HepG2 (cell line): Measurements from ENCODE around the gene UGT2A3. TPM values are rescaled to one million over a fixed set of nuclear protein-coding genes. Genes with fewer than 3 reads are reported as not detected.

Source experiments
- ATAC-seq: fragments of 200-7000 bp; cut with Tn5 transposase; 3 replicates; pipeline ENCODE4 v1.9.1; 2020; ENCODE audit warnings: mild to moderate bottlenecking, moderate library complexity
- BruUV-seq: library from RNA; stranded (reverse); fragments of 400-500 nt; replicated peaks from 2 replicates; lab custom pipeline; 2021; lab: Mats Ljungman, UMichigan
- CTCF ChIA-PET: fragments of 300-600 bp; formaldehyde crosslinking; extraction: SDS; loops from one replicate; lab custom pipeline; 2021; ENCODE audit warnings: low total read pairs, inconsistent platforms, low intra/inter-chr PET ratio; lab: Yijun Ruan, JAX
- POLR2A ChIA-PET: fragments of 350-600 bp; sonication (Branson Sonifier 250); formaldehyde crosslinking; loops from one replicate; lab custom pipeline; 2020; ENCODE audit warnings: antibody characterized with exemption, inconsistent platforms; lab: Yijun Ruan, JAX
- DNase-seq: peaks from one replicate; pipeline ENCODE4 v3.0.0-alpha.2; 2015; ENCODE audit warnings: low spot score
- FAIRE-seq: peaks from 3 replicates; lab custom pipeline; 2011; peaks lifted over from hg19 to GRCh38; lab: Jason Lieb, UNC
- H2AFZ ChIP-seq: one replicate; pipeline ENCODE4 v1.6.1; 2011; ENCODE audit warnings: low read length, inconsistent platforms
- H3K27ac ChIP-seq: fragments of 300-600 bp; 3 replicates; pipeline ENCODE4 v1.8.0; 2011; ENCODE audit warnings: mixed run types, mild to moderate bottlenecking, mixed read lengths, low read length, inconsistent platforms; ENCODE audit not compliant: insufficient read depth; ENCODE audit errors: extremely low read length
- H3K27me3 ChIP-seq, 2 experiments: fragments of 200-600 bp in 1 of 2; 2 replicates in 1 of 2; 3 replicates in 1 of 2; pipeline versions ENCODE4 v1.6.0 to v1.8.0; 2011; ENCODE audit warnings: low read length in 2 of 2, mild to moderate bottlenecking in 2 of 2, moderate library complexity in 2 of 2, inconsistent platforms in 1 of 2; ENCODE audit not compliant: insufficient read depth in 2 of 2, control insufficient read depth in 1 of 2
- H3K36me3 ChIP-seq, 2 experiments: fragments of 200-600 bp in 1 of 2; replicated peaks in 1 of 2; 2 replicates in 1 of 2; 3 replicates in 1 of 2; pipeline versions ENCODE4 v1.5.1 to v1.8.0; 2011; ENCODE audit warnings: low read length in 2 of 2, inconsistent platforms in 1 of 2; ENCODE audit not compliant: insufficient read depth in 2 of 2, control insufficient read depth in 1 of 2
- H3K4me1 ChIP-seq: 2 replicates; pipeline ENCODE4 v1.5.1; 2012; ENCODE audit warnings: low read length, inconsistent platforms; ENCODE audit not compliant: insufficient read depth
- H3K4me2 ChIP-seq: 2 replicates; pipeline ENCODE4 v1.6.0; 2011; ENCODE audit warnings: low read depth, low read length, inconsistent platforms
- H3K4me3 ChIP-seq, 3 experiments: fragments of 200-600 bp in 1 of 3; sonication (generic), shearing (Covaris generic) in 1 of 3; replicated peaks in 1 of 3; 2 replicates each; pipeline ENCODE4 v1.5.1; 2011 to 2016; ENCODE audit warnings: low read length in 3 of 3, inconsistent platforms in 2 of 3, low read depth in 2 of 3, mild to moderate bottlenecking in 2 of 3, control low read depth in 1 of 3, mixed read lengths in 1 of 3; ENCODE audit not compliant: insufficient read depth in 1 of 3
- H3K79me2 ChIP-seq: one replicate; pipeline ENCODE4 v1.6.1; 2011; ENCODE audit warnings: low read length, inconsistent platforms; ENCODE audit not compliant: insufficient read depth
- H3K9ac ChIP-seq: 2 replicates; pipeline ENCODE4 v1.6.0; 2011; ENCODE audit warnings: mild to moderate bottlenecking, low read depth, low read length, inconsistent platforms; ENCODE audit not compliant: insufficient read depth
- H3K9me3 ChIP-seq: 2 replicates; pipeline ENCODE4 v1.5.1; 2012; ENCODE audit warnings: mild to moderate bottlenecking, low read length
- H4K20me1 ChIP-seq: 2 replicates; pipeline ENCODE4 v1.6.0; 2011; ENCODE audit warnings: inconsistent platforms, mild to moderate bottlenecking, low read length, moderate library complexity; ENCODE audit not compliant: insufficient read depth
- AHDC1 ChIP-seq: sonication (generic); formaldehyde crosslinking; IDR thresholded peaks from 2 replicates; pipeline ENCODE4 v1.5.1; 2020; ENCODE audit warnings: mild to moderate bottlenecking, missing genetic modification reagents, borderline replicate concordance
- IKZF4 ChIP-seq: sonication (generic); formaldehyde crosslinking; IDR thresholded peaks from 2 replicates; pipeline ENCODE4 v1.5.1; 2020; ENCODE audit warnings: borderline replicate concordance, mild to moderate bottlenecking, low read depth, missing genetic modification reagents; ENCODE audit errors: not compliant biosample characterization
- IRF9 ChIP-seq: sonication (generic); formaldehyde crosslinking; IDR thresholded peaks from 2 replicates; pipeline ENCODE4 v1.8.0; 2022; ENCODE audit warnings: missing genetic modification reagents, mild to moderate bottlenecking, borderline replicate concordance
- MED1 ChIP-seq: sonication (generic); formaldehyde crosslinking; IDR thresholded peaks from 2 replicates; pipeline ENCODE4 v1.4.0; 2020; ENCODE audit warnings: missing genetic modification reagents
- MYC ChIP-seq: sonication (generic); formaldehyde crosslinking; IDR thresholded peaks from 2 replicates; pipeline ENCODE4 v1.9.0; 2021; ENCODE audit warnings: missing genetic modification reagents, borderline replicate concordance
- NFATC3 ChIP-seq: sonication (generic); formaldehyde crosslinking; IDR thresholded peaks from 2 replicates; pipeline ENCODE4 v1.5.1; 2020; ENCODE audit warnings: mild to moderate bottlenecking, missing genetic modification reagents
- POGK ChIP-seq: sonication (generic); formaldehyde crosslinking; conservative IDR thresholded peaks from 2 replicates; pipeline ENCODE4 v1.8.0; 2022; ENCODE audit warnings: mild to moderate bottlenecking, moderate library complexity, missing genetic modification reagents
- RARA ChIP-seq: IDR thresholded peaks from 2 replicates; pipeline ENCODE4 v1.6.1; 2016; ENCODE audit warnings: missing genetic modification reagents, missing compliant biosample characterization
- ZKSCAN1 ChIP-seq: fragments of 150-350 bp; IDR thresholded peaks from 2 replicates; pipeline ENCODE4 v1.6.1; 2014; ENCODE audit warnings: low read length
- ZNF468 ChIP-seq: sonication (generic); formaldehyde crosslinking; IDR thresholded peaks from 2 replicates; pipeline ENCODE4 v1.8.0; 2022; ENCODE audit warnings: mild to moderate bottlenecking, moderate library complexity, missing genetic modification reagents
- ZNF512 ChIP-seq: sonication (generic); formaldehyde crosslinking; IDR thresholded peaks from 2 replicates; pipeline ENCODE4 v1.4.0; 2020; ENCODE audit warnings: mild to moderate bottlenecking, missing genetic modification reagents
- ZNF564 ChIP-seq: sonication (generic); formaldehyde crosslinking; IDR thresholded peaks from 2 replicates; pipeline ENCODE4 v1.8.1; 2023; ENCODE audit warnings: mild to moderate bottlenecking, missing genetic modification reagents
- ZNF607 ChIP-seq: sonication (generic); formaldehyde crosslinking; IDR thresholded peaks from 2 replicates; pipeline ENCODE4 v1.5.1; 2020; ENCODE audit warnings: missing genetic modification reagents, mild to moderate bottlenecking, borderline replicate concordance
- ZNF7 ChIP-seq: IDR thresholded peaks from 2 replicates; pipeline ENCODE4 v1.6.1; 2016; ENCODE audit warnings: missing biosample characterization, missing genetic modification reagents
- WGBS: methylation state at CpG from one replicate; pipeline ENCODE4 v1.1.6; 2017; ENCODE audit warnings: low lambda C conversion rate; 5-methylcytosine and 5-hydroxymethylcytosine counted together
- in situ Hi-C: cut with HindIII; loops from 2 replicates; pipeline ENCODE4 v1.10.0; 2017; ENCODE audit warnings: low pct_unique_long_range_greater_than_20kb; ENCODE audit not compliant: extremely low pct_ligation_motif_present
- intact Hi-C: fragments of 100-400 bp; cut with micrococcal nuclease; formaldehyde crosslinking; loops from one replicate; pipeline ENCODE4 v1.10.0; 2022; ENCODE audit not compliant: unreplicated experiment
- polyA plus RNA-seq, 8 experiments: library from polyadenylated mRNA; depleted of rRNA in 3 of 8; stranded (reverse) in 7 of 8; unstranded in 1 of 8; fragments of >200 nt; fragmentation: Illumina TruSeq in 4 of 8; extraction: Trizol in 4 of 8; gene quantifications; 2 replicates each; pipeline versions ENCODE4 v1.2.1 to v1.2.3, GENCODE V29; 2011 to 2016; ENCODE audit warnings: low read depth in 4 of 8, missing spikeins in 1 of 8, mixed read lengths in 1 of 8; ENCODE audit not compliant: insufficient read depth in 1 of 8
- total RNA-seq, 5 experiments: library from RNA; depleted of rRNA; stranded (reverse); fragments of >200 nt; fragmentation: Illumina TruSeq; extraction: Trizol; gene quantifications; 2 replicates each; pipeline ENCODE4 v1.2.3, GENCODE V29; 2016; ENCODE audit warnings: low read depth in 1 of 5

UGT2A3 gene
- total and polyA plus RNA-seq, 2 of the 13 experiments (the other 11 are each of a cell fraction or from before 2014, with no cell fraction given): 61.3 to 97.2 TPM

- in situ Hi-C loops (no loop called here), intact Hi-C loops (no loop called here)
- FAIRE-seq (peak; percentile 88), ATAC-seq (peak; percentile 95), DNase-seq (peak; percentile 82)
- Histone ChIP-seq H3K4me2 (peak overlapping the region; percentile 69), H3K9ac (peak overlapping the region; percentile 43; the same call in 1 of the 2 replicates), H3K27me3 (no peaks in the 10 kb centered on the region), H2AFZ (peak overlapping the region; percentile 32), H3K4me1 (peaks cover 38% of the 10 kb centered on the region), H3K27ac (peak overlapping the region; percentile 49), H3K79me2 (no peaks in the 10 kb centered on the region), H4K20me1 (no peaks in the 10 kb centered on the region), H3K9me3 (0 out of 2 replicates have a peak, but pooled peaks cover 6% of the 10 kb centered on the region), H3K36me3 (no peaks in the 10 kb centered on the region), H3K4me3 (peak overlapping the region in 1 of 3 experiments; percentile 9; a peak in 1 of 6 replicates)
- ChIA-PET POLR2A (interaction anchor here (0.6 to 1.3 kb wide), 5 partner anchors 10 to 151 kb away, joined by 3 to 5 read pairs (median 3); no protein-coding TSS in a partner anchor), CTCF (no interaction called here)
- BruUV-seq: no TSS peak
- WGBS: 2% methylated on average over 6 of the region's 6 CpGs
- TF ChIP-seq RARA (CRISPR knock-in tag) (peak; percentile 42; the same call in 1 of the 2 replicates), ZNF512 (CRISPR knock-in tag) (no peak), NFATC3 (no peak), IKZF4 (no peak), POGK (CRISPR knock-in tag) (no peak), AHDC1 (CRISPR knock-in tag) (peak; percentile 29; the same call in 1 of the 2 replicates), MED1 (CRISPR knock-in tag) (peak; percentile 60), ZKSCAN1 (no peak), MYC (CRISPR knock-in tag) (no peak), ZNF468 (CRISPR knock-in tag) (no peak), IRF9 (CRISPR knock-in tag) (no peak), ZNF564 (CRISPR knock-in tag) (no peak), ZNF7 (CRISPR knock-in tag) (no peak), ZNF607 (CRISPR knock-in tag) (no peak)
Observed at GRCh38 chr4:68883870-68884269, 67.7 kb downstream of the UGT2A3 start.
